Astrocyte (in vitro differentiated cells and primary cell): Measurements from ENCODE around the gene TUBA4B. TPM values are rescaled to one million over a fixed set of nuclear protein-coding genes. Genes with fewer than 3 reads are reported as not detected.

Experiments used
- DNase-seq: peaks from one replicate; pipeline ENCODE4 v3.0.0-alpha.2; 2010; ENCODE audit warnings: low read depth
- FAIRE-seq: peaks from 2 replicates; lab custom pipeline; 2011; peaks lifted over from hg19 to GRCh38; lab: Jason Lieb, UNC
- H2AFZ ChIP-seq: 2 replicates; pipeline ENCODE4 v1.6.0; 2012; ENCODE audit warnings: low read depth, low read length, inconsistent platforms
- H3K27ac ChIP-seq: 2 replicates; pipeline ENCODE4 v1.5.1; 2011; ENCODE audit warnings: low read depth, low read length, inconsistent platforms
- H3K27me3 ChIP-seq: 2 replicates; pipeline ENCODE4 v1.6.0; 2011; ENCODE audit warnings: low read length, inconsistent platforms; ENCODE audit not compliant: insufficient read depth
- H3K36me3 ChIP-seq: 2 replicates; pipeline ENCODE4 v1.5.1; 2011; ENCODE audit warnings: low read length, inconsistent platforms; ENCODE audit not compliant: insufficient read depth
- H3K4me1 ChIP-seq: 2 replicates; pipeline ENCODE4 v1.5.1; 2011; ENCODE audit warnings: low read length, inconsistent platforms; ENCODE audit not compliant: insufficient read depth
- H3K4me2 ChIP-seq: 2 replicates; pipeline ENCODE4 v1.6.0; 2012; ENCODE audit warnings: low read length, inconsistent platforms
- H3K4me3 ChIP-seq: 2 replicates; pipeline ENCODE4 v1.5.1; 2011; ENCODE audit warnings: low read depth, mild to moderate bottlenecking, low read length, inconsistent platforms; ENCODE audit not compliant: insufficient read depth
- H3K79me2 ChIP-seq: 2 replicates; pipeline ENCODE4 v1.6.0; 2012; ENCODE audit warnings: mild to moderate bottlenecking, low read length, inconsistent platforms; ENCODE audit not compliant: insufficient read depth
- H3K9ac ChIP-seq: 2 replicates; pipeline ENCODE4 v1.6.0; 2012; ENCODE audit warnings: mild to moderate bottlenecking, low read length, inconsistent platforms
- H3K9me3 ChIP-seq: 2 replicates; pipeline ENCODE4 v1.5.1; 2012; ENCODE audit warnings: low read depth, mild to moderate bottlenecking, low read length, inconsistent platforms; ENCODE audit not compliant: insufficient read depth
- H4K20me1 ChIP-seq: 2 replicates; pipeline ENCODE4 v1.6.0; 2012; ENCODE audit warnings: low read length, inconsistent platforms; ENCODE audit not compliant: insufficient read depth
- H3K27ac Mint-ChIP-seq: one replicate; pipeline ENCODE4 v1.8.0; 2021; ENCODE audit warnings: mild to moderate bottlenecking, mixed read lengths; ENCODE audit not compliant: unreplicated experiment
- H3K27me3 Mint-ChIP-seq: one replicate; pipeline ENCODE4 v1.8.0; 2021; ENCODE audit warnings: low read depth, mixed read lengths; ENCODE audit not compliant: unreplicated experiment
- H3K36me3 Mint-ChIP-seq: one replicate; pipeline ENCODE4 v1.8.0; 2021; ENCODE audit warnings: low read depth, mixed read lengths; ENCODE audit not compliant: unreplicated experiment
- H3K4me1 Mint-ChIP-seq: one replicate; pipeline ENCODE4 v1.8.0; 2021; ENCODE audit warnings: low read depth, mixed read lengths; ENCODE audit not compliant: unreplicated experiment
- H3K4me3 Mint-ChIP-seq: one replicate; pipeline ENCODE4 v1.8.0; 2021; ENCODE audit warnings: mild to moderate bottlenecking, moderate library complexity, mixed read lengths; ENCODE audit not compliant: unreplicated experiment
- H3K9me3 Mint-ChIP-seq: one replicate; pipeline ENCODE4 v1.8.0; 2021; ENCODE audit warnings: mild to moderate bottlenecking, mixed read lengths; ENCODE audit not compliant: unreplicated experiment
- CTCF ChIP-seq: IDR thresholded peaks from 2 replicates; pipeline ENCODE4 v1.5.1; 2011; ENCODE audit warnings: low read depth, mild to moderate bottlenecking, inconsistent platforms, low read length, moderate library complexity; ENCODE audit not compliant: insufficient read depth
- EZH2 ChIP-seq: IDR thresholded peaks from 2 replicates; pipeline ENCODE4 v1.6.1; 2012; ENCODE audit warnings: mild to moderate bottlenecking, low read length, inconsistent platforms; ENCODE audit not compliant: insufficient read depth
- total RNA-seq: library from RNA; stranded (reverse); gene quantifications from 2 replicates; pipeline ENCODE4 v1.2.1, GENCODE V29; 2021

TUBA4B gene
- total RNA-seq, 1 donor from 2014 or later = not detected

- TF ChIP-seq CTCF (no peak), EZH2 (no peak)
- Mint-ChIP-seq H3K36me3 (peaks cover 16% of the 10 kb centered on the region), H3K4me3 (no peak overlapping the region), H3K27me3 (no peaks in the 10 kb centered on the region), H3K27ac (no peak overlapping the region), H3K9me3 (no peaks in the 10 kb centered on the region), H3K4me1 (peaks cover 11% of the 10 kb centered on the region)
- no peak overlapping the region for H3K9ac ChIP-seq
- H3K4me1 ChIP-seq = peaks cover 16% of the 10 kb centered on the region
- DNase-seq = no peak
- peaks cover 7% of the 10 kb centered on the region for H3K36me3 ChIP-seq
- H4K20me1 ChIP-seq = peaks cover 15% of the 10 kb centered on the region
- no peak overlapping the region for H3K4me3 ChIP-seq
- H3K27me3 ChIP-seq = no peaks in the 10 kb centered on the region
- no peak for FAIRE-seq
- peaks cover 6% of the 10 kb centered on the region for H3K79me2 ChIP-seq
- H3K4me2 ChIP-seq = no peak overlapping the region
- H3K27ac ChIP-seq = no peak overlapping the region
- no peak overlapping the region for H2AFZ ChIP-seq
- H3K9me3 ChIP-seq = no peaks in the 10 kb centered on the region
These were observed 43.5 kb upstream of the TUBA4B start for GRCh38 chr2:219209236-219210195.

GRCh38 chr2:219210196-219210885 lies 42.7 kb upstream of the TUBA4B start:
- Histone ChIP-seq H3K27ac (no peak overlapping the region), H2AFZ (no peak overlapping the region), H3K4me2 (no peak overlapping the region), H3K79me2 (peaks cover 6% of the 10 kb centered on the region), H3K9ac (no peak overlapping the region), H4K20me1 (peaks cover 15% of the 10 kb centered on the region), H3K9me3 (no peaks in the 10 kb centered on the region), H3K36me3 (peaks cover 7% of the 10 kb centered on the region), H3K27me3 (no peaks in the 10 kb centered on the region), H3K4me1 (peaks cover 16% of the 10 kb centered on the region), H3K4me3 (no peak overlapping the region)
- TF ChIP-seq CTCF (no peak), EZH2 (no peak)
- H3K4me3 Mint-ChIP-seq = no peak overlapping the region
- peaks cover 11% of the 10 kb centered on the region for H3K4me1 Mint-ChIP-seq
- peaks cover 24% of the 10 kb centered on the region for H3K36me3 Mint-ChIP-seq
- DNase-seq = no peak
- H3K27me3 Mint-ChIP-seq = no peaks in the 10 kb centered on the region
- no peak for FAIRE-seq
- H3K9me3 Mint-ChIP-seq = no peaks in the 10 kb centered on the region
- H3K27ac Mint-ChIP-seq = no peak overlapping the region
